ENCODE results near the gene USP7. TPM values are rescaled to one million over a fixed set of nuclear protein-coding genes. Genes with fewer than 3 reads are reported as not detected.
"Not testable (repeated sequence)": the region's sequence is repeated elsewhere in the genome, so short reads cannot be mapped to it uniquely, and the experiment has no call there.

USP7 gene
- total RNA-seq, 2 experiments from 2014 or later, result 162 to 166 TPM

- Mint-ChIP-seq H3K27ac (no peak overlapping the region), H3K4me1 (peaks cover 2% of the 10 kb centered on the region), H3K9me3 (no peaks in the 10 kb centered on the region), H3K4me3 (no peak overlapping the region), H3K36me3 (ENCODE audit: low read depth) (no peaks in the 10 kb centered on the region), H3K27me3 (no peaks in the 10 kb centered on the region)
- ChIA-PET CTCF (interaction anchor here (0.6 to 3.0 kb wide), 3 partner anchors 11 to 29 kb away, joined by 3 to 17 read pairs (median 4); no protein-coding TSS in a partner anchor), POLR2A (interaction anchor here (1.5 kb wide), 1 partner anchor 95 kb away, joined by 3 read pairs; no protein-coding TSS in a partner anchor)
- DNase-seq, result no peak
Observed at GRCh38 chr16:8998108-8998507, 34.4 kb upstream of the USP7 start.

- POLR2A ChIA-PET, result interaction anchor here (0.8 to 1.5 kb wide), 2 partner anchors 96 kb away, joined by 3 to 4 read pairs; no protein-coding TSS in a partner anchor
- H3K27ac Mint-ChIP-seq, result no peak overlapping the region
- H3K9me3 Mint-ChIP-seq, result no peaks in the 10 kb centered on the region
- peaks cover under 1% of the 10 kb centered on the region for H3K4me1 Mint-ChIP-seq
- no peaks in the 10 kb centered on the region for H3K27me3 Mint-ChIP-seq
- no peaks in the 10 kb centered on the region for H3K36me3 Mint-ChIP-seq (ENCODE audit: low read depth)
- no peak for DNase-seq
- H3K4me3 Mint-ChIP-seq, result no peak overlapping the region
- CTCF ChIA-PET, result interaction anchor here (0.9 to 1.2 kb wide), 2 partner anchors 12 to 60 kb away, joined by 5 to 9 read pairs; no protein-coding TSS in a partner anchor
Observed at GRCh38 chr16:8996891-8997290, 33.2 kb upstream of the USP7 start.

GRCh38 chr16:8990445-8990844 lies 26.7 kb upstream of the USP7 start:
- H3K4me1 Mint-ChIP-seq, result no peaks in the 10 kb centered on the region
- H3K27me3 Mint-ChIP-seq, result no peaks in the 10 kb centered on the region
- POLR2A ChIA-PET, result no interaction called here
- H3K4me3 Mint-ChIP-seq, result no peak overlapping the region
- no peaks in the 10 kb centered on the region for H3K36me3 Mint-ChIP-seq (ENCODE audit: low read depth)
- H3K27ac Mint-ChIP-seq, result no peak overlapping the region
- no peak for DNase-seq
- CTCF ChIA-PET, result interaction anchor here (2.0 kb wide), 1 partner anchor 18 kb away, joined by 4 read pairs; no protein-coding TSS in a partner anchor
- no peaks in the 10 kb centered on the region for H3K9me3 Mint-ChIP-seq

GRCh38 chr16:8989099-8989878 lies 25.6 kb upstream of the USP7 start:
- Mint-ChIP-seq H3K9me3 (no peaks in the 10 kb centered on the region), H3K4me3 (no peak overlapping the region), H3K36me3 (ENCODE audit: low read depth) (no peaks in the 10 kb centered on the region), H3K4me1 (no peaks in the 10 kb centered on the region), H3K27me3 (no peaks in the 10 kb centered on the region), H3K27ac (no peak overlapping the region)
- ChIA-PET CTCF (interaction anchor here (2.0 kb wide), 1 partner anchor 19 kb away, joined by 4 read pairs; no protein-coding TSS in a partner anchor), POLR2A (no interaction called here)
- DNase-seq, result no peak

- Mint-ChIP-seq H3K4me1 (no peaks in the 10 kb centered on the region), H3K27me3 (no peaks in the 10 kb centered on the region), H3K9me3 (no peaks in the 10 kb centered on the region), H3K36me3 (ENCODE audit: low read depth) (no peaks in the 10 kb centered on the region), H3K27ac (no peak overlapping the region), H3K4me3 (no peak overlapping the region)
- DNase-seq, result no peak
- ChIA-PET POLR2A (no interaction called here), CTCF (no interaction called here)
Observed at GRCh38 chr16:8986818-8987191, 23.1 kb upstream of the USP7 start.

- H3K27me3 Mint-ChIP-seq, result no peaks in the 10 kb centered on the region
- POLR2A ChIA-PET, result no interaction called here
- no peak overlapping the region for H3K4me3 Mint-ChIP-seq
- no peak overlapping the region for H3K27ac Mint-ChIP-seq
- H3K9me3 Mint-ChIP-seq, result no peaks in the 10 kb centered on the region
- H3K4me1 Mint-ChIP-seq, result no peaks in the 10 kb centered on the region
- H3K36me3 Mint-ChIP-seq (ENCODE audit: low read depth), result no peaks in the 10 kb centered on the region
- DNase-seq, result no peak
- CTCF ChIA-PET, result no interaction called here
Observed at GRCh38 chr16:8986111-8986510, 22.4 kb upstream of the USP7 start.

- no peak for DNase-seq
- Mint-ChIP-seq H3K4me3 (no peak overlapping the region), H3K36me3 (ENCODE audit: low read depth) (no peaks in the 10 kb centered on the region), H3K27ac (no peak overlapping the region), H3K4me1 (no peaks in the 10 kb centered on the region), H3K27me3 (no peaks in the 10 kb centered on the region), H3K9me3 (no peaks in the 10 kb centered on the region)
- ChIA-PET POLR2A (interaction anchor here (0.6 kb wide), 1 partner anchor 67 kb away, joined by 3 read pairs; no protein-coding TSS in a partner anchor), CTCF (no interaction called here)
Observed at GRCh38 chr16:8982816-8983215, 19.1 kb upstream of the USP7 start.

GRCh38 chr16:8981901-8982300 lies 18.2 kb upstream of the USP7 start:
- H3K4me1 Mint-ChIP-seq, POLR2A ChIA-PET, H3K27me3 Mint-ChIP-seq: not testable (repeated sequence)

GRCh38 chr16:8976189-8976588 lies 12.5 kb upstream of the USP7 start:
- POLR2A ChIA-PET; H3K27ac Mint-ChIP-seq; DNase-seq; H3K4me3 Mint-ChIP-seq; H3K9me3 Mint-ChIP-seq; H3K4me1 Mint-ChIP-seq; CTCF ChIA-PET; H3K36me3 Mint-ChIP-seq (ENCODE audit: low read depth): not testable (repeated sequence)
- H3K27me3 Mint-ChIP-seq, result peaks cover 17% of the 10 kb centered on the region

More at GRCh38 chr16:8981901-8982300, 18.2 kb upstream of the USP7 start:
- DNase-seq; H3K9me3 Mint-ChIP-seq; H3K27ac Mint-ChIP-seq; H3K36me3 Mint-ChIP-seq (ENCODE audit: low read depth); CTCF ChIA-PET; H3K4me3 Mint-ChIP-seq: not testable (repeated sequence)

- DNase-seq, result no peak
- Mint-ChIP-seq H3K4me1 (no peaks in the 10 kb centered on the region), H3K9me3 (peaks cover 3% of the 10 kb centered on the region), H3K27me3 (peaks cover 17% of the 10 kb centered on the region), H3K36me3 (ENCODE audit: low read depth) (no peaks in the 10 kb centered on the region), H3K4me3 (no peak overlapping the region), H3K27ac (no peak overlapping the region)
- CTCF ChIA-PET, result interaction anchor here (1.4 kb wide), 1 partner anchor 33 kb away, joined by 7 read pairs; no protein-coding TSS in a partner anchor
- POLR2A ChIA-PET, result no interaction called here
Observed at GRCh38 chr16:8975039-8975438, 11.3 kb upstream of the USP7 start.

- no peaks in the 10 kb centered on the region for H3K36me3 Mint-ChIP-seq (ENCODE audit: low read depth)
- POLR2A ChIA-PET, result no interaction called here
- H3K27me3 Mint-ChIP-seq, result peaks cover 19% of the 10 kb centered on the region
- H3K4me3 Mint-ChIP-seq, result no peak overlapping the region
- no peak overlapping the region for H3K27ac Mint-ChIP-seq
- CTCF ChIA-PET, result no interaction called here
- peaks cover 3% of the 10 kb centered on the region for H3K9me3 Mint-ChIP-seq
- H3K4me1 Mint-ChIP-seq, result no peaks in the 10 kb centered on the region
- DNase-seq, result no peak
Observed at GRCh38 chr16:8972843-8973586, 9.3 kb upstream of the USP7 start.

- Mint-ChIP-seq H3K4me3 (no peak overlapping the region), H3K9me3 (no peaks in the 10 kb centered on the region), H3K36me3 (ENCODE audit: low read depth) (no peaks in the 10 kb centered on the region), H3K27me3 (peaks cover 13% of the 10 kb centered on the region), H3K27ac (no peak overlapping the region), H3K4me1 (no peaks in the 10 kb centered on the region)
- ChIA-PET CTCF (no interaction called here), POLR2A (no interaction called here)
- no peak for DNase-seq
Observed at GRCh38 chr16:8971416-8971815, 7.7 kb upstream of the USP7 start.

- H3K27ac Mint-ChIP-seq; H3K9me3 Mint-ChIP-seq; H3K4me3 Mint-ChIP-seq; H3K4me1 Mint-ChIP-seq; DNase-seq; POLR2A ChIA-PET; H3K36me3 Mint-ChIP-seq (ENCODE audit: low read depth): not testable (repeated sequence)
- CTCF ChIA-PET, result interaction anchor here (0.7 to 1.1 kb wide), 2 partner anchors 29 to 39 kb away, joined by 3 read pairs; no protein-coding TSS in a partner anchor
- peaks cover 17% of the 10 kb centered on the region for H3K27me3 Mint-ChIP-seq
Observed at GRCh38 chr16:8969202-8969897, 5.6 kb upstream of the USP7 start.
